Heart left ventricle (tissue), 13 donors: ENCODE results near the gene MRPS14.

Source experiments
- POLR2A ChIP-seq, 2 donors: fragments of 450-650 bp; IDR thresholded peaks; one replicate each; pipeline ENCODE4 v1.6.1; 2017; ENCODE audit warnings: antibody characterized with exemption in 2 of 2, mild to moderate bottlenecking in 2 of 2, moderate library complexity in 2 of 2
- TF ChIP-seq, protein P1 (sequence below), 12 donors: fragments of 200-600 bp; sonication (generic) in 4 of 12; IDR thresholded peaks; one replicate each; pipeline versions ENCODE4 v1.5.0 to v1.8.0; 2018 to 2022; ENCODE audit warnings: antibody characterized with exemption in 12 of 12, mild to moderate bottlenecking in 5 of 12
- donor health status: ischemic (EF 13 %, LVEDD 7.1; RV severe dilation, severe dysfunction).
- donor health status: DM: no; HTN: yes; CAD: no.
- donor health status: DM: no; HTN: no; CAD: no.
- donor health status: ischemic (EF 25% LVEDD 6.9; RV normal size, moderate dysfunction).
- donor health status: ischemic (EF 25% LVEDD 5.7; RV mildly dilated, moderate dysfunction).
- donor health status: ischemic (EF 35%, LVEDD 5.7; RV mildly dilated, moderate dysfunction).
- donor health status: nonischemic (EF 11% LVEDD 7.7; RV severe dilation, severe dysfunction).
- donor health status: DM: yes; HTN: yes; CAD: no.
- donor health status: PGD.
- donor health status: ischemic (EF 29% LVEDD 5.4; RV normal size, mild dysfunction).
- donor health status: nonischemic (EF 23%, LVEDD 6.1; RV moderate dilation, normal function).

DNA sequence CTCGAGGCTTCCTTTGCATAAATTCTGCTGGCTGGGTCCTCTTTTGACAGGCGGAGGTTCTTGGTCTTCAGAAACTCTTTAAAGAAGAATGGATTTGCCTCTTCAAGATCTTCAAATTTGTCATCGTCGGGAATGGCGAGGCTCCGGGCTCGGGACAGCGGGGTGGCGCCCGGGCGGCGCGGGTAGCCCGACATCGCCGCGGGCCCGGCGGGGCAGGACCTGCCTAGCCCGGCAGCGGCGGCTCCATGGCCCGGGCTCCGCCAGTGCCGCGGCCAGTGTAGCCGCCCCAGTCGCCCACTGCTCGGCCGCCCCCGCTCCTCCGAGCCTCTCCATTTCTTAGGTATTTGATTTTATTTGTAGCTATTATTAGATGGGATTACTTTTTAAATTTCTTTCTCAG, 22.3 kb upstream of the MRPS14 start:
- TF ChIP-seq, protein P1, sequence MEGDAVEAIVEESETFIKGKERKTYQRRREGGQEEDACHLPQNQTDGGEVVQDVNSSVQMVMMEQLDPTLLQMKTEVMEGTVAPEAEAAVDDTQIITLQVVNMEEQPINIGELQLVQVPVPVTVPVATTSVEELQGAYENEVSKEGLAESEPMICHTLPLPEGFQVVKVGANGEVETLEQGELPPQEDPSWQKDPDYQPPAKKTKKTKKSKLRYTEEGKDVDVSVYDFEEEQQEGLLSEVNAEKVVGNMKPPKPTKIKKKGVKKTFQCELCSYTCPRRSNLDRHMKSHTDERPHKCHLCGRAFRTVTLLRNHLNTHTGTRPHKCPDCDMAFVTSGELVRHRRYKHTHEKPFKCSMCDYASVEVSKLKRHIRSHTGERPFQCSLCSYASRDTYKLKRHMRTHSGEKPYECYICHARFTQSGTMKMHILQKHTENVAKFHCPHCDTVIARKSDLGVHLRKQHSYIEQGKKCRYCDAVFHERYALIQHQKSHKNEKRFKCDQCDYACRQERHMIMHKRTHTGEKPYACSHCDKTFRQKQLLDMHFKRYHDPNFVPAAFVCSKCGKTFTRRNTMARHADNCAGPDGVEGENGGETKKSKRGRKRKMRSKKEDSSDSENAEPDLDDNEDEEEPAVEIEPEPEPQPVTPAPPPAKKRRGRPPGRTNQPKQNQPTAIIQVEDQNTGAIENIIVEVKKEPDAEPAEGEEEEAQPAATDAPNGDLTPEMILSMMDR (IDR thresholded peaks at IDR 0.05) = no peak
- TF ChIP-seq POLR2A (IDR thresholded peaks at IDR 0.05) = no peak
